H1 (cell line): Measurements from ENCODE around the gene PITPNB. TPM values are rescaled to one million over a fixed set of nuclear protein-coding genes. Genes with fewer than 3 reads are reported as not detected.

Experiments used
- CHD1 ChIP-seq: IDR thresholded peaks from 2 replicates; pipeline ENCODE4 v1.6.1; 2012; ENCODE audit warnings: low read depth, low read length, improper control_type of control experiment
- POU5F1 ChIP-seq: IDR thresholded peaks from 2 replicates; pipeline ENCODE4 v1.6.1; 2011; ENCODE audit warnings: low read depth, mild to moderate bottlenecking, low read length, moderate library complexity
- SAP30 ChIP-seq: fragments of 300-600 bp; sonication (generic); IDR thresholded peaks from 2 replicates; pipeline ENCODE4 v1.7.1; 2012; ENCODE audit warnings: low read length, moderate library complexity, mild to moderate bottlenecking, inconsistent platforms; ENCODE audit not compliant: insufficient read depth, insufficient replicate concordance
- SIRT6 ChIP-seq: IDR thresholded peaks from one replicate; pipeline ENCODE4 v1.7.1; 2012; ENCODE audit warnings: low read length, inconsistent platforms
- polyA plus RNA-seq, 7 experiments: library from polyadenylated mRNA; depleted of rRNA in 3 of 7; stranded (reverse) in 5 of 7; unstranded in 2 of 7; fragments of >200 nt in 5 of 7; fragments of 200-250 nt in 2 of 7; gene quantifications; 1 replicate in 5 of 7; 2 replicates in 1 of 7; 4 replicates in 1 of 7; pipeline versions ENCODE4 v1.2.1 to v1.2.3, GENCODE V29; 2011 to 2013; ENCODE audit warnings: missing spikeins in 2 of 7, mixed read lengths in 2 of 7
- total RNA-seq: library from RNA; stranded (reverse); fragmentation: NEBNext Ultra II Directional; extraction: Animal tissue kit (Norgen Biotek cat#: 25700); gene quantifications from 2 replicates; pipeline ENCODE4 v1.2.1, GENCODE V29; 2021
- TF ChIP-seq, protein P1 (sequence below): fragments of 300-600 bp; sonication (generic); IDR thresholded peaks from 2 replicates; pipeline ENCODE4 v1.7.1; 2012; ENCODE audit warnings: low read length, moderate library complexity, mild to moderate bottlenecking, inconsistent platforms; ENCODE audit not compliant: insufficient replicate concordance

PITPNB gene
- total and polyA plus RNA-seq, 2 of the 8 experiments (the other 6 are each of a cell fraction or from before 2014, with no cell fraction given) = 24.6 to 89.3 TPM

GRCh38 chr22:27905653-27906052, 13.4 kb downstream of the PITPNB start (continued):
- TF ChIP-seq, protein P1, sequence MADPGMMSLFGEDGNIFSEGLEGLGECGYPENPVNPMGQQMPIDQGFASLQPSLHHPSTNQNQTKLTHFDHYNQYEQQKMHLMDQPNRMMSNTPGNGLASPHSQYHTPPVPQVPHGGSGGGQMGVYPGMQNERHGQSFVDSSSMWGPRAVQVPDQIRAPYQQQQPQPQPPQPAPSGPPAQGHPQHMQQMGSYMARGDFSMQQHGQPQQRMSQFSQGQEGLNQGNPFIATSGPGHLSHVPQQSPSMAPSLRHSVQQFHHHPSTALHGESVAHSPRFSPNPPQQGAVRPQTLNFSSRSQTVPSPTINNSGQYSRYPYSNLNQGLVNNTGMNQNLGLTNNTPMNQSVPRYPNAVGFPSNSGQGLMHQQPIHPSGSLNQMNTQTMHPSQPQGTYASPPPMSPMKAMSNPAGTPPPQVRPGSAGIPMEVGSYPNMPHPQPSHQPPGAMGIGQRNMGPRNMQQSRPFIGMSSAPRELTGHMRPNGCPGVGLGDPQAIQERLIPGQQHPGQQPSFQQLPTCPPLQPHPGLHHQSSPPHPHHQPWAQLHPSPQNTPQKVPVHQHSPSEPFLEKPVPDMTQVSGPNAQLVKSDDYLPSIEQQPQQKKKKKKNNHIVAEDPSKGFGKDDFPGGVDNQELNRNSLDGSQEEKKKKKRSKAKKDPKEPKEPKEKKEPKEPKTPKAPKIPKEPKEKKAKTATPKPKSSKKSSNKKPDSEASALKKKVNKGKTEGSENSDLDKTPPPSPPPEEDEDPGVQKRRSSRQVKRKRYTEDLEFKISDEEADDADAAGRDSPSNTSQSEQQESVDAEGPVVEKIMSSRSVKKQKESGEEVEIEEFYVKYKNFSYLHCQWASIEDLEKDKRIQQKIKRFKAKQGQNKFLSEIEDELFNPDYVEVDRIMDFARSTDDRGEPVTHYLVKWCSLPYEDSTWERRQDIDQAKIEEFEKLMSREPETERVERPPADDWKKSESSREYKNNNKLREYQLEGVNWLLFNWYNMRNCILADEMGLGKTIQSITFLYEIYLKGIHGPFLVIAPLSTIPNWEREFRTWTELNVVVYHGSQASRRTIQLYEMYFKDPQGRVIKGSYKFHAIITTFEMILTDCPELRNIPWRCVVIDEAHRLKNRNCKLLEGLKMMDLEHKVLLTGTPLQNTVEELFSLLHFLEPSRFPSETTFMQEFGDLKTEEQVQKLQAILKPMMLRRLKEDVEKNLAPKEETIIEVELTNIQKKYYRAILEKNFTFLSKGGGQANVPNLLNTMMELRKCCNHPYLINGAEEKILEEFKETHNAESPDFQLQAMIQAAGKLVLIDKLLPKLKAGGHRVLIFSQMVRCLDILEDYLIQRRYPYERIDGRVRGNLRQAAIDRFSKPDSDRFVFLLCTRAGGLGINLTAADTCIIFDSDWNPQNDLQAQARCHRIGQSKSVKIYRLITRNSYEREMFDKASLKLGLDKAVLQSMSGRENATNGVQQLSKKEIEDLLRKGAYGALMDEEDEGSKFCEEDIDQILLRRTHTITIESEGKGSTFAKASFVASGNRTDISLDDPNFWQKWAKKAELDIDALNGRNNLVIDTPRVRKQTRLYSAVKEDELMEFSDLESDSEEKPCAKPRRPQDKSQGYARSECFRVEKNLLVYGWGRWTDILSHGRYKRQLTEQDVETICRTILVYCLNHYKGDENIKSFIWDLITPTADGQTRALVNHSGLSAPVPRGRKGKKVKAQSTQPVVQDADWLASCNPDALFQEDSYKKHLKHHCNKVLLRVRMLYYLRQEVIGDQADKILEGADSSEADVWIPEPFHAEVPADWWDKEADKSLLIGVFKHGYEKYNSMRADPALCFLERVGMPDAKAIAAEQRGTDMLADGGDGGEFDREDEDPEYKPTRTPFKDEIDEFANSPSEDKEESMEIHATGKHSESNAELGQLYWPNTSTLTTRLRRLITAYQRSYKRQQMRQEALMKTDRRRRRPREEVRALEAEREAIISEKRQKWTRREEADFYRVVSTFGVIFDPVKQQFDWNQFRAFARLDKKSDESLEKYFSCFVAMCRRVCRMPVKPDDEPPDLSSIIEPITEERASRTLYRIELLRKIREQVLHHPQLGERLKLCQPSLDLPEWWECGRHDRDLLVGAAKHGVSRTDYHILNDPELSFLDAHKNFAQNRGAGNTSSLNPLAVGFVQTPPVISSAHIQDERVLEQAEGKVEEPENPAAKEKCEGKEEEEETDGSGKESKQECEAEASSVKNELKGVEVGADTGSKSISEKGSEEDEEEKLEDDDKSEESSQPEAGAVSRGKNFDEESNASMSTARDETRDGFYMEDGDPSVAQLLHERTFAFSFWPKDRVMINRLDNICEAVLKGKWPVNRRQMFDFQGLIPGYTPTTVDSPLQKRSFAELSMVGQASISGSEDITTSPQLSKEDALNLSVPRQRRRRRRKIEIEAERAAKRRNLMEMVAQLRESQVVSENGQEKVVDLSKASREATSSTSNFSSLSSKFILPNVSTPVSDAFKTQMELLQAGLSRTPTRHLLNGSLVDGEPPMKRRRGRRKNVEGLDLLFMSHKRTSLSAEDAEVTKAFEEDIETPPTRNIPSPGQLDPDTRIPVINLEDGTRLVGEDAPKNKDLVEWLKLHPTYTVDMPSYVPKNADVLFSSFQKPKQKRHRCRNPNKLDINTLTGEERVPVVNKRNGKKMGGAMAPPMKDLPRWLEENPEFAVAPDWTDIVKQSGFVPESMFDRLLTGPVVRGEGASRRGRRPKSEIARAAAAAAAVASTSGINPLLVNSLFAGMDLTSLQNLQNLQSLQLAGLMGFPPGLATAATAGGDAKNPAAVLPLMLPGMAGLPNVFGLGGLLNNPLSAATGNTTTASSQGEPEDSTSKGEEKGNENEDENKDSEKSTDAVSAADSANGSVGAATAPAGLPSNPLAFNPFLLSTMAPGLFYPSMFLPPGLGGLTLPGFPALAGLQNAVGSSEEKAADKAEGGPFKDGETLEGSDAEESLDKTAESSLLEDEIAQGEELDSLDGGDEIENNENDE = no peak
- no peak for TF ChIP-seq SIRT6
- no peak for TF ChIP-seq CHD1
- no peak for TF ChIP-seq POU5F1
- TF ChIP-seq SAP30 = no peak
